ENCODE measurements around the gene MPV17L.

DNA sequence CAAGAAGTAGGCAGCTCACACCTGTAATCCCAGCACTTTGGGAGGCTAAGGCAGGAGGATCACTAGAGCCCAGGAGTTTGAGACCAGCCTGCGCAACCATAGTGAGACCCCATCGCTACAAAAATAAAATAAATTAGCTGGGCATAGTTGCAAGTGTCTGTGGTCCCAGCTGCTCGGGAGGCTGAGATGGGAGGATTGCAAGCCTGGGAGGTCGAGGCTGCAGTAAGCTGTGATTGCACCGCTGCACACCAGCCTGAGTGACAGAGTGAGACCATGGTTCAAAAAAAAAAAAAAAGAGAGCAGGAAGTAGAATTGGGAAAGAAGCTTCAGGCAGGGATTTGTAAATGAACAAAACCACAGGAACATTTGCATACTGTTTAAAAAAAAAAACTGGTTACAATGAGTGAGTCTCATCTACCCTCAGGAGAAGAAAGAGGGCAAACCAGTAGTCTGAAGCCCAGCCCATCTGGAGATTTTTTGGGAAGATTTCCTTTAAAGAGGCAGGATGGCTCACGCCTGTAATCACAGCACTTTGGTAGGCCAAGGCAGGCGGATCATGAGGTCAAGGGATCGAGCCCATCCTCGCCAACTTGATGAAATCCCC lies 7.9 kb downstream of the MPV17L start:
- TF ChIP-seq EZH2phosphoT487 (IDR thresholded peaks at IDR 0.05; ENCODE audit: borderline replicate concordance, low read length): no peak
- TF ChIP-seq, protein P1, sequence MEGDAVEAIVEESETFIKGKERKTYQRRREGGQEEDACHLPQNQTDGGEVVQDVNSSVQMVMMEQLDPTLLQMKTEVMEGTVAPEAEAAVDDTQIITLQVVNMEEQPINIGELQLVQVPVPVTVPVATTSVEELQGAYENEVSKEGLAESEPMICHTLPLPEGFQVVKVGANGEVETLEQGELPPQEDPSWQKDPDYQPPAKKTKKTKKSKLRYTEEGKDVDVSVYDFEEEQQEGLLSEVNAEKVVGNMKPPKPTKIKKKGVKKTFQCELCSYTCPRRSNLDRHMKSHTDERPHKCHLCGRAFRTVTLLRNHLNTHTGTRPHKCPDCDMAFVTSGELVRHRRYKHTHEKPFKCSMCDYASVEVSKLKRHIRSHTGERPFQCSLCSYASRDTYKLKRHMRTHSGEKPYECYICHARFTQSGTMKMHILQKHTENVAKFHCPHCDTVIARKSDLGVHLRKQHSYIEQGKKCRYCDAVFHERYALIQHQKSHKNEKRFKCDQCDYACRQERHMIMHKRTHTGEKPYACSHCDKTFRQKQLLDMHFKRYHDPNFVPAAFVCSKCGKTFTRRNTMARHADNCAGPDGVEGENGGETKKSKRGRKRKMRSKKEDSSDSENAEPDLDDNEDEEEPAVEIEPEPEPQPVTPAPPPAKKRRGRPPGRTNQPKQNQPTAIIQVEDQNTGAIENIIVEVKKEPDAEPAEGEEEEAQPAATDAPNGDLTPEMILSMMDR (IDR thresholded peaks at IDR 0.05; ENCODE audit: low read depth, low read length, poor library complexity, severe bottlenecking): no peak
